BE2C (cell line): Measurements from ENCODE around the gene ACTR3C.
"Not testable (repeated sequence)": the region's sequence is repeated elsewhere in the genome, so short reads cannot be mapped to it uniquely, and the experiment has no call there.

ENCODE experiments used
- DNase-seq: peaks from one replicate; pipeline ENCODE4 v3.0.0-alpha.2; 2020
- H3K27me3 ChIP-seq: fragments of 250-450 bp; sonication (Bioruptor Pico); 2 replicates; pipeline ENCODE4 v1.5.1; 2020; ENCODE audit warnings: mild to moderate bottlenecking
- H3K36me3 ChIP-seq: fragments of 250-450 bp; sonication (Bioruptor Pico); 2 replicates; pipeline ENCODE4 v1.5.1; 2020; ENCODE audit warnings: mild to moderate bottlenecking
- H3K4me1 ChIP-seq: fragments of 250-450 bp; sonication (Bioruptor Pico); 2 replicates; pipeline ENCODE4 v1.5.1; 2020
- H3K4me3 ChIP-seq: 2 replicates; pipeline ENCODE4 v1.5.1; 2011; ENCODE audit warnings: low read depth, low read length
- H3K9me3 ChIP-seq: fragments of 250-450 bp; sonication (Bioruptor Pico); 2 replicates; pipeline ENCODE4 v1.5.1; 2020

Gene ACTR3C

GRCh38 chr7:150245208-150245607 lies 78.1 kb downstream of the ACTR3C start:
- H3K27me3 ChIP-seq, H3K4me1 ChIP-seq, H3K36me3 ChIP-seq, H3K9me3 ChIP-seq, DNase-seq, H3K4me3 ChIP-seq: not testable (repeated sequence)

GRCh38 chr7:150242935-150243334 lies 80.4 kb downstream of the ACTR3C start:
- H3K4me3 ChIP-seq, H3K9me3 ChIP-seq, H3K36me3 ChIP-seq, H3K4me1 ChIP-seq, H3K27me3 ChIP-seq, DNase-seq: not testable (repeated sequence)

- H3K27me3 ChIP-seq, DNase-seq, H3K4me1 ChIP-seq, H3K4me3 ChIP-seq, H3K9me3 ChIP-seq, H3K36me3 ChIP-seq: not testable (repeated sequence)
Measured at GRCh38 chr7:150225444-150225843, 97.9 kb downstream of the ACTR3C start.

GRCh38 chr7:150222083-150222972 lies 101.0 kb downstream of the ACTR3C start:
- H3K4me1 ChIP-seq, H3K27me3 ChIP-seq, H3K9me3 ChIP-seq, DNase-seq, H3K4me3 ChIP-seq, H3K36me3 ChIP-seq: not testable (repeated sequence)

GRCh38 chr7:150220673-150221181 lies 102.6 kb downstream of the ACTR3C start:
- H3K27me3 ChIP-seq, H3K36me3 ChIP-seq, H3K4me1 ChIP-seq, H3K9me3 ChIP-seq, H3K4me3 ChIP-seq, DNase-seq: not testable (repeated sequence)

GRCh38 chr7:150219941-150220658 lies 103.2 kb downstream of the ACTR3C start:
- H3K27me3 ChIP-seq, H3K36me3 ChIP-seq, DNase-seq, H3K9me3 ChIP-seq, H3K4me1 ChIP-seq, H3K4me3 ChIP-seq: not testable (repeated sequence)

GRCh38 chr7:150206848-150207247 lies 116.5 kb downstream of the ACTR3C start:
- not testable (repeated sequence) for H3K36me3 ChIP-seq, H3K27me3 ChIP-seq, H3K4me3 ChIP-seq, H3K4me1 ChIP-seq, H3K9me3 ChIP-seq, DNase-seq

GRCh38 chr7:150205866-150206265 lies 117.5 kb downstream of the ACTR3C start:
- DNase-seq, H3K36me3 ChIP-seq, H3K4me1 ChIP-seq, H3K9me3 ChIP-seq, H3K4me3 ChIP-seq, H3K27me3 ChIP-seq: not testable (repeated sequence)

- not testable (repeated sequence) for H3K4me1 ChIP-seq, H3K36me3 ChIP-seq, H3K4me3 ChIP-seq, DNase-seq, H3K27me3 ChIP-seq, H3K9me3 ChIP-seq
Measured at GRCh38 chr7:150204577-150204976, 118.8 kb downstream of the ACTR3C start.

GRCh38 chr7:150202894-150203293 lies 120.5 kb downstream of the ACTR3C start:
- H3K4me3 ChIP-seq, H3K36me3 ChIP-seq, DNase-seq, H3K4me1 ChIP-seq, H3K27me3 ChIP-seq, H3K9me3 ChIP-seq: not testable (repeated sequence)
